Cerebellar nuclear complex (tissue), 1 donor: Measurements from ENCODE around the gene RIC8A.

Source experiments
- DNase-seq, 2 experiments: peaks; one replicate each; lab custom pipeline; 2025; lab: John Stamatoyannopoulos, UW

The RIC8A gene

DNA sequence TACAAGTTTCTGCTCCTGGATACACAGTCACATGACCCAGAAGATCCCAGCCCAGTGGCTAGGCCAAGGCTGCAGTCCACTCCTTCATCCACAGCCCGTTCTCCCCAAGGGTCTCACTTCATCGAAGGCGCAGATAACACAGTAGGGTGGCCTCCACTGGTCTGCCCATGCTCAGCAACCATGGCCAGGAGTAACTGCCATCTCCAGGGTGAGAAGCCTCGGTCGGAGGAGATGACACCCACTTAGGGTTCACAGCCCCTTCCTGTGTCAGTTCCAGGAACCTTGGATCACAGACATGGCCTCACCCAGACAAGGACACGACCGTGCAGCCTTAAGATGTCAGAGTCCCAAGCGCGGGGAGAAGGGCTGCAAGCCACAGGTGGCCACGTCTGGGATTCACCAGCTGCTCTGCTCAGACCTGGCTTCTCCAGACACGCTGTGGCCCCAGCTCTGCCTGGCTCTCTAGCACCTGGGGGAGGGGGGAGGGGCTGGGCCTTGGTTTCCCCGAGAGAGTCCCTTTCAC lies 2.9 kb upstream of the RIC8A start:
- DNase-seq, result no peak

DNA sequence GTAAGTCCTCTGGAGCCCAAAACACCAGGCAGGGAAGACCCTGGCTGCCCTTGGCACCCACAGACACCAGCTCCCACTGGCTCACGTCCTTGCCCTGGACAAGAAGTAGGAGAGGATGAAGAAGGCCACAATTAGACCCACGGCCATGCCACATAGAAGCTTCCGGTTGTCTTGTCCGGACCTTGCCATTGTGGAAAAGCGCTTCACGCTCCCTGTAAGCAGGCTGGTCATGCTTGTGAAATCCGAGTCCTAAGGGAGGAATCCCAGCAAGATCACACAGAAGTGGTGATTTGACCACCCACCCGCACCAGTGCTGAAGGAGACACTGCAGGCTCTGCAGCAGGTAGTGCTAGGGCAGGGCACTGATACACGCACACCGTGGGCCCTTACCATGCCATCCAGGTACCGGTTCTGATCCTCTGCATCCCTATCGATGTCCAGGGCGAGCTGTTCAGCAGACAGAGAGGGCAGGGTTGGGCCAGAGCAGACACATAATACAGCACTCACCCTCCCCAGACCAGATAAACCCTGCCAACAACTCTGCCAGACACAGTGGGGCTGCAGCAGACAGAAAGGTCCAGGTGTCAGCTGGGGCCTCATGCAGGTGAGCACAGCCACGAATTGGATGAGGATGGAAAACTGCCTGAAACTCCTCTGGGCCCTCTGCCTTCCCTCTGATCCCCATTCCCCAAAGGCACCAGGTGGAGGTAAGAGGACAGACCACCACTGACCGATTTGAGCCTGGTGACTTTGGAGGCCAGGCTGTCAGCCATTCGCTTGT lies 2.1 kb upstream of the RIC8A start:
- no peak for DNase-seq

DNA sequence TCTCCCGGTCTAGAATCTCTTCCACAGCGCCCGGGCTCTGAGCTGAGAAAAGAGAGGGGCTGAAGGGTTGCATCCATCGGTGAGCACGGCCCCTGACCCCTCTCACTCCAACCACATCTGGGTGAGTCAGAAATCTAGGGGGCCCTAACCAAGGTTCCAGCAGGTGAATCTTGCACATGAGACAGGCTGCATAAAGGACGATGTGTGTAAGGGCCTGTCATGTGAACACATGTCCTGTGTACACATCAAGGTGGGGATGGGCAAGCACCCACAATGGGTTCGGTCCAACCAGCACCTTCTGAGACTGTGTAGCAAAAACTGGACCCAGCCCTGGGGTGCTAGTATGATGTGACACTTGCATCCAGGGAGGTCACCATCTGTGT lies 1.5 kb upstream of the RIC8A start:
- DNase-seq, result no peak

DNA sequence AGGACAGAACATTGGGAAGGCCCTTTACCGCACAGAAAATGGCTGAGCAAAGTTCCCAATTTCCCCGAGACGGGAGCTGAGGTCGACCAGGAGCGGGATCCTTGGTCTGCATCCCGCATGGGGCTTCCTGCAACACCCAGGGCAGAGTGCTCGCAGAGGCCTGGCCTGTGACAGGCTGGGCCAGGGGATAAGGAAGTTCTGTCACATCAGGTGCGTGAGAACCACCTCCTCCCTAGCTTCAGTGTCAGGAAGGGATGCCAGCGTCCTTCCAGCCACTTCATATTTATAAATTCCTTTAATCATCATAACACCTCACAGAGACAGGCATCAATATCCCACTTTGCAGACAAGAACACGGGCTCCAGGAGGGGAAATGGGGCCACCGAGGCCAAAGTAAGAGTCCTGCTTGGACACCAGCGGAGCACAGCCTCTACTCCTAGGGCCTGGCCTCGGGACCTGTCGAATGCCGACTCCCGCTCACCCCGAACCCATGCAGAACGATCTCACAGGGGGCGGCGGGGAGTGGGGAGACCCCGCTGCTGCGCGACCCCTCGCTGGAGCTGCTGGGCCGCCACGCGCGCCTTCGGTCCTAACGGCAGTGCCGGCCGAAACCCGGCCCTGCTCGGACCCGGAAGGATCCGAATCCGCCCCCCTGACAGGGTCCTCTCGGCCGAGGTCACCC lies 841 bp upstream of the RIC8A start:
- no peak for DNase-seq

DNA sequence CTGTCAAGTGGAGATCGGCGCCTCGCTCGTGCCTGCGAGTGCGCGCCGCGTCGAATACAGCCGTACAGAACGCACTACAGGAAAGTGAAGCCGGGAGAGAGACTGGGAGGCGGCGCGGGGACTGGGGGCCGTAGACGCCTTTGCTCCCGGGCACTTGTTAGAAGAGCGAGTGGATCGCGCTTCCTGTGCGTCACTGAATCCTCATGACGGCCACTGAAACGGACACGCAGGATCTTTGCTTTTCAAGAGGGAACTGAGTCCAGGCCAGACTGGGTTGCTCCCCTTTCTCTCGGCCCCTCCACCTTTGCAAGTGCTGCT lies 314 bp downstream of the RIC8A start:
- DNase-seq, result no peak

DNA sequence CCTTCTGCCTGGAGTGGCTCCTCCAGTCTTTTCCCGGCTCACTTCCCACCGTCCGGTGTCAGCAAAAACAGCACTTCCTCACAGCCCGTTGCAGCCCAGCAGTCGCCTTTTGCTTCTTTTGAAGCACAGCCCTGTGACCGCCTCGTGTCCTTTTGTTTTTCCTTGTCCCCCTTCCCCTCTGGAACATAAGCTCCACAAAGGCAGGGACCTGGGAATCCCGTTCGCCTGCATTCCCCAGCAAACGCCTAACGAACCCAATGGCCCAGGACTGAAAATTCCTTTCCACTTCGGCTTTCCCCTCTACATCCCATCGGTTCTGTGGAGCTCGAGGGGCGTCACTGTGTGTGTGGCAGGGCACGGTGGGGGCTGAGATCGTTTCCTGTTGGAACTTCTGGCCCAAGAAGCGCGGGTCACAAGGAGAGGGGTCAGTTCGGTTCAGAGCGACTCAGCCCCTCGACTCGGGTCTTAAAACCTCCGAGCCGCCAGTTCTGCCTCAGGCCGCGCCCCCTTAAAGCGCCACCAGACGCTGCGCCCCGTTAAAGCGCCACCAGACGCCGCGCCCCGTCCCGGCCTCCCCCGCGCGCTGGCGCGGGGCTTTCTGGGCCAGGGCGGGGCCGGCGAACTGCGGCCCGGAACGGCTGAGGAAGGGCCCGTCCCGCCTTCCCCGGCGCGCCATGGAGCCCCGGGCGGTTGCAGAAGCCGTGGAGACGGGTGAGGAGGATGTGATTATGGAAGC lies 841 bp downstream of the RIC8A start:
- DNase-seq, result no peak

DNA sequence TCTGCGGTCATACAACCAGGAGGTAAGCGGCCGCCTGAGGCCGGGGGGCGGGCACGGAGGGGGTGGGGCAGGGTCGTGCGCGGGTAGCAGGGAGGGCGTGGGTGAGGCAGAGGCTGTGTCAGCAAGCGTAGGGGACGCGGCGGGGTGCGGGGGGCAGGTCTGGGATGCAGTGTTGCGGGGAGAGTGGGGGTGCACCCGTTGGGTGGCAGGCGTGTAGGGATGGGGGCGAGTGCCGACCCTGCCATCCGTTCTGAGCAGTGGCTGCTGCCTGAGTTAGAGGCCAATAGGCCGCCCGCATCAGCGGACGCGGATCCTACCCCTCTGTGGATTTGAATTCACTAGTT lies 1.4 kb downstream of the RIC8A start:
- DNase-seq, result no peak

DNA sequence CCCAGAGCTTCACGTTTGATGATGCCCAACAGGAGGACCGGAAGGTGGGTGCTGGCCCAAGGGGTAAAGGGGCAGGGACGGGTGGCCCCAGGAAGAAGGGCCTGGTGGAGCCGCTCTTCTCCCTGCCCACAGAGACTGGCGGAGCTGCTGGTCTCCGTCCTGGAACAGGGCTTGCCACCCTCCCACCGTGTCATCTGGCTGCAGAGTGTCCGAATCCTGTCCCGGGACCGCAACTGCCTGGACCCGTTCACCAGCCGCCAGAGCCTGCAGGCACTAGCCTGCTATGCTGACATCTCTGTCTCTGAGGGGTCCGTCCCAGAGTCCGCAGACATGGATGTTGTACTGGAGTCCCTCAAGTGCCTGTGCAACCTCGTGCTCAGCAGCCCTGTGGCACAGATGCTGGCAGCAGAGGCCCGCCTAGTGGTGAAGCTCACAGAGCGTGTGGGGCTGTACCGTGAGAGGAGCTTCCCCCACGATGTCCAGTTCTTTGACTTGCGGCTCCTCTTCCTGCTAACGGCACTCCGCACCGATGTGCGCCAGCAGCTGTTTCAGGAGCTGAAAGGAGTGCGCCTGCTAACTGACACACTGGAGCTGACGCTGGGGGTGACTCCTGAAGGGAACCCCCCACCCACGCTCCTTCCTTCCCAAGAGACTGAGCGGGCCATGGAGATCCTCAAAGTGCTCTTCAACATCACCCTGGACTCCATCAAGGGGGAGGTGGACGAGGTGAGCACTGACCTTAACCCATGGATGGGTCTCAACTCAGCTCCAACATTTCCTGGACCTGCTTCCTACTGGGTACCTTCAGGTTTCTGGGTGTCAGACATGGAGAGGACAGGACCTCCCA lies 2.0 kb downstream of the RIC8A start:
- DNase-seq, result no peak

DNA sequence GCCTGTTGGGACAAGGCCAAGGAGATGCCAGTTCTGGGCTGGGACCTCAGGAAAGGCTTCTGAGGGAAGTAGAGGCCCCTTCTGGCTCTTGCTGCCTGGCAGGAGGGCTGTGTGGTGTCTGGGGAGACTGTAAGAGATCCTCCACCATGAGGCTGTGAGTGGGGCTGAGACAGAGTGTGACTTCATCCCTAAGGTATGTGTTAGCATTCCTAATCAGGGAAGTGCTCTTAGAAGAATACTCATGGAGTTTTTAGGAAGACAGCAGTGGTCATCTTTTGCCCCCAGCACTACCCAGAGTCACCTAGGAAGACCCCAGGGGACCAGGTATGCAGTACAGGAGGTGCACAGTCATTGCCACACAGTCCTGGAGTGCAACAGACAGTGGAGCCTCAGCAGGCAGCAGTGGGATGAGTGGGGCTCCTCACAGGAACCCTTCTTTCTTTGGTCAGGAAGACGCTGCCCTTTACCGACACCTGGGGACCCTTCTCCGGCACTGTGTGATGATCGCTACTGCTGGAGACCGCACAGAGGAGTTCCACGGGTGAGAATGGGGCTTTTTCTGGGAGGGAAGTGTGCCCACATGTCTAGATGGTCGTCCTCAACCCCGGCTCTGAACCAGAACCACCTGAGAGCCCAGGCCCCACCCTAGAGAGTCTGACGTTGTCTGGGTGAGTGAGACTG lies 2.8 kb downstream of the RIC8A start:
- DNase-seq, result no peak

DNA sequence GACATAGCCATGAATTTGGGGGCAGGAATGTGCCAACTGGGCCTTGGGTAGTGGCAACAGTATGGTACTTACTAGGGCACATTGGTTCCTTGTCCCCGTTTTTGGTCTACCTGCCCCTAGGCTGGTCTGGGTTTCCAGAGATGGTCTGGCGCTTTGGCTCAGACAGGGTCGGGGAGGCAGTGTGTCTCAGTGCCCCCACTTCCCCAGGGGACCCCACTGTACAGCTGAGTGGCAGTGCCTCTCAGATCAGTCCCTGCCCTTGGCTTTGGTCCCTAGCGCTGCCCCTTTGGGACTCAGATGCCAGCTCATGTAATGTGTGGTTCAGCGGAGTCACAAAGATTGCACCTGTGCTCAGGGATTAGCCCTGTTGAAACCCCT lies 3.3 kb downstream of the RIC8A start:
- DNase-seq, result no peak

DNA sequence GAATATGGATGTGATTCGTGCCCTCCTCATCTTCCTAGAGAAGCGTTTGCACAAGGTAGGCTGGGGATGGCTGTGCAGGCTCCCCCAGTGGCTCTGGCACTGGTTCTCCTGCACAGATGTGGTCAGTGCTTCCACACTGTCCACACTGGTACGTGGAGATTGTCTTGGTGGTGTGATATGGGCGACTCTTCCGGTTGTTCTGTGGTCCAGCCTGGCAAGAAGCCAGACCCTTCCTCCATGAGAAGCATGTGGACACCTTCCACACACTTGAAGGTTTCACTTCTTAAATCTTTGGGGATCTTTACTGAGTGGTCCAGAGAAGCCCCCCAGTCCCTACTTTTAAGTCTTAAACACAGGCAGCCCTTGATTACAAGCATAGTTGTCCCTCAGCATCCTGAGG lies 3.8 kb downstream of the RIC8A start:
- DNase-seq, result no peak

DNA sequence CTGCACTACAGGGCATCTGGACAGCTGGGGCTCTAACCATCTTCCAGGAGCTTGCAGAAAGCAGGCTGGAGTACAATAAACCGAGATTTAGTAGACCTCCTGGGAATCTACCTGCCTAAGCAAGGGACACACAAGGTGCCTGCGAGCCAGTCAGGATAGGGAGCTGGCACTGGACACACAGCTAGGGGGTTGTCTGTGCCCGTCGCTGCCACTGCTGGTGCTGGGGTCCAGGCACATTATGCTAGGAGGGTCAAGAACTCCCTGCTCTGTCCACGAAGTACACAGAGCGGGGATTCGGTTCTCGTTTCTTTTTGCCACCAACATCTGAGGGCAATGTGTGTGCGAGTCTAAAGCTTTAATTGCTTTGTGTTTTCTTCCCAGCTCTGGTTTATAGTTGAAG lies 4.2 kb downstream of the RIC8A start:
- DNase-seq, result no peak

DNA sequence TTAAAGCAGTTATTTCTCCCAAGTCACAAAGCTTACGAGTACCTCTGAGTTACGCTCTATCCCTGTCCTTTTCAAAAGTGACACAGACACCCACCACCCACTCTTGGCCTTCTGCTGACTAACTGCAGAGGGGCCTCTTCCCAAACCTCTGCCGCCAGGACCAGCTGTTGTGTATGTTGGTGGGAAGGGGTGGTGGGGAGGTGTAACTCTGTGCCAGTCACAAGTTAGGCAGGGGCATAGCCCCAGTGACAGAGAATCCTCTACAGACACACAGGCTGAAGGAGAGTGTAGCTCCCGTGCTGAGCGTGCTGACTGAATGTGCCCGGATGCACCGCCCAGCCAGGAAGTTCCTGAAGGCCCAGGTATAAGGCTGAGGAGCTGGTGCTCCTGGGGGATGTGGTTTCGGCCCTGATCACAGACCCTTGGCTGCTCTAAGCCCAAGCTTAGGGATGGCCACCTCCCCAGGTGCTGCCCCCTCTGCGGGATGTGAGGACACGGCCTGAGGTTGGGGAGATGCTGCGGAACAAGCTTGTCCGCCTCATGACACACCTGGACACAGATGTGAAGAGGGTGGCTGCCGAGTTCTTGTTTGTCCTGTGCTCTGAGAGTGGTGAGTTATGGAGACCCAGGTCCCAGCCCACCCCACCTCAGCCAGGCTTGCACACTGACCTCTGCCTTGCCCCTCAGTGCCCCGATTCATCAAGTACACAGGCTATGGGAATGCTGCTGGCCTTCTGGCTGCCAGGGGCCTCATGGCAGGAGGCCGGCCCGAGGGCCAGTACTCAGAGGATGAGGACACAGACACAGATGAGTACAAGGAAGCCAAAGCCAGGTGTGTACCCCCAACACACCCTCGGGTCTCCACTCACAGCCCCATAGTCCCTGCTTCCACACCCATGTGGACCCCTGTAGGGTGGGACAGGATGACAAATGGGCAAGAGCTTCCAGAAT lies 4.9 kb downstream of the RIC8A start:
- no peak for DNase-seq

DNA sequence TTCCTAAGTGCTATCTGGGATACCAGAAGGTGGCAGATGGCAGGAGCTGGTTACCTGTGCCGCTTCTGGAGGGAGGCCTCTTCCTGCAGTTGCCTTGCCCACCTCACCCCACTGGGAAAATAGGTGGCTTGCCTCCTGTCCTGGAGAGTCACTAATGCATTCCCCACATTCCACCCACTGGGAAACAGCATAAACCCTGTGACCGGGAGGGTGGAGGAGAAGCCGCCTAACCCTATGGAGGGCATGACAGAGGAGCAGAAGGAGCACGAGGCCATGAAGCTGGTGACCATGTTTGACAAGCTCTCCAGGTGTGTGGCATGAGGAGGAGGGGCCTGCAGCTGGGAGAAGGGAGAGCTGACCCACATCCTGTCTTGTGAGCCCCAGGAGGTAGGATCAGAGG lies 5.6 kb downstream of the RIC8A start:
- no peak for DNase-seq

DNA sequence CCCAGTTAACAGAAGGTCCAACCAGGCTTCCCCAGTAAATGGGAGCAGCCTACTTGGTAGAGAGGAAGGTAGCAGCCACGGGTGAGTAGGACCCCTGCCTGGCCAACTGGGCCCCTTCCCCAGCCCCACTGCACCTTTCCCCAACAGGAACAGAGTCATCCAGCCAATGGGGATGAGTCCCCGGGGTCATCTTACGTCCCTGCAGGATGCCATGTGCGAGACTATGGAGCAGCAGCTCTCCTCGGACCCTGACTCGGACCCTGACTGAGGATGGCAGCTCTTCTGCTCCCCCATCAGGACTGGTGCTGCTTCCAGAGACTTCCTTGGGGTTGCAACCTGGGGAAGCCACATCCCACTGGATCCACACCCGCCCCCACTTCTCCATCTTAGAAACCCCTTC lies 6.6 kb downstream of the RIC8A start:
- no peak for DNase-seq

DNA sequence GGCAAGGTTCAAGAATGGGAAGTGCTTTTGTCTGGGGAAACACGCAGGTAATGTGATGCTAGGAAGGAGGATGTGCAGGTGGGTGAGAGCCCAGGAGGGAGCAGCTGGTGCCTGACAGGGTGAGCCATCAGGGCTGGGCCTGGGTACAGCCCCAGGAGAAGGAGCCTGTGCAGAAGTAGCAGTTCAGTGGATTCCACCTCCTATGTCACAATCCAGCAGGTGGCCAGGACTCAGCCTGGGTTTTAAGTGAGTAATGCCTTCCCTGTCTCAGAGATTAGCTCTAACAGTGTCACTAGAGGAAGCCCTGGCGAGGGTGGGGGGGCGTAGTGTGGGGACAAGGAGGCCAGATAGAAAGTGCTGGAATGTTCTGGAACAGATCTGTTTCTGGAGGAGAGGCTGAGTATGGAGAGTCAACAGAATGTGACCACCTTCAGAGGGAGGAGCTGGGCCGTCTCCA lies 8.1 kb downstream of the RIC8A start:
- DNase-seq, result no peak

DNA sequence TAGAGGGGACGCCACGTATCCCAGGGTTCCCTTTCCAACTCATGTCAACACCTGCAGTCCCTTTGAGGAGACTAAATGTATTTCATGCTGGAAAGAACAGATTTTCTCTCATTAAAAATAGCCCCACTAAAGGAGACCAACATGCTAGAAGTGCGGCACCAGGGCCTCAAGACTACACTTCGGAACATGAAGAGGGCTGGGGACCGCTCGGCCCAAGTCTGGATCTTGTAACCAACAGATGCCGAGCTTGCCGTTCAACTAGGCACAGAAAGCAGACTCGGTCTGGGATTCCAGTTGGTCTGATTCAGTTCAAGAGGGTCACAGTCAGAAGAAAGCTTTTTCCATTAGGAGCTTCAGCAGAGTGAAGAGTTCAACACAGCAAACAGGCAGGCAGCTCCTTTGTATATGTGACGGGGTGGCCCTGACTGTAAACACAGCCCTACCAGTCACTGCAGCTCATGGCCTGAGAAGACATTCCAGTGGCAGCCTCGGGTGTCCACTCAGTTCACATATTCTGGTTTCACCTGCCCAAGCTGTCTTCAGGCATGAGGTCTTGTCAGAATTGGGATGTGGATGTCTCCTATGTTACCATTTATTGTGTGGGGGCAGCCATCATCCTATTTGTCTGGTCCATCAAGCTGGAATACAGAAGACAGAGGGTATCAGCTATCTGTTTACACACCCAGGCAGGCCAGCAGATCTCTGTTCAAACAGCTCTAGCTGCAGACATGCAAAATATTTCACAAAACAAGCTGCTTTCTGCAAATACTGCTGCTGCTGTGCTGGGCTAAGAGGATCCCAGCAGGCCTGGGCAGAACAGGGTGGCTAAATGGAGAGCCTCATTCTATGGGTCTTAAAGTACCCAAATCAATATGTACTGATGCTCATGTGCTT lies 8.8 kb downstream of the RIC8A start:
- DNase-seq, result no peak

DNA sequence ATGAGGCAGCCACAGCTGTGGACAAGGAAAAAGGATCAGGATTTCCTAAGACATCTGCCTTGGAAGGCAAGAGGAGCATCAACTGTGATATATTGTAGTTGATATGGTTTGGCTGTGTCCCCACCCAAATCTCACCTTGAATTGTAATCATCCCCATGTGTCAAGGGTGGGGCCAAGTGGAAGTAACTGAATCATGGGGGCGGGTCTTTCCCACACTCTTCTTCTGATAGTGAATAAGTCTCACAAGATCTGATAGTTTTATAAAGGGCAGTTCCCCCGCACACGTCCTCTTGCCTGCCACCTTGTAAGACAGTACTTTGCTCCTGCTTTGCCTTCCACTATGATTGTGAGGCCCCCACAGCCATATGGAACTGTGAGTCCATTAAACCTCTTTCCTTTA lies 10.2 kb downstream of the RIC8A start:
- DNase-seq, result no peak

DNA sequence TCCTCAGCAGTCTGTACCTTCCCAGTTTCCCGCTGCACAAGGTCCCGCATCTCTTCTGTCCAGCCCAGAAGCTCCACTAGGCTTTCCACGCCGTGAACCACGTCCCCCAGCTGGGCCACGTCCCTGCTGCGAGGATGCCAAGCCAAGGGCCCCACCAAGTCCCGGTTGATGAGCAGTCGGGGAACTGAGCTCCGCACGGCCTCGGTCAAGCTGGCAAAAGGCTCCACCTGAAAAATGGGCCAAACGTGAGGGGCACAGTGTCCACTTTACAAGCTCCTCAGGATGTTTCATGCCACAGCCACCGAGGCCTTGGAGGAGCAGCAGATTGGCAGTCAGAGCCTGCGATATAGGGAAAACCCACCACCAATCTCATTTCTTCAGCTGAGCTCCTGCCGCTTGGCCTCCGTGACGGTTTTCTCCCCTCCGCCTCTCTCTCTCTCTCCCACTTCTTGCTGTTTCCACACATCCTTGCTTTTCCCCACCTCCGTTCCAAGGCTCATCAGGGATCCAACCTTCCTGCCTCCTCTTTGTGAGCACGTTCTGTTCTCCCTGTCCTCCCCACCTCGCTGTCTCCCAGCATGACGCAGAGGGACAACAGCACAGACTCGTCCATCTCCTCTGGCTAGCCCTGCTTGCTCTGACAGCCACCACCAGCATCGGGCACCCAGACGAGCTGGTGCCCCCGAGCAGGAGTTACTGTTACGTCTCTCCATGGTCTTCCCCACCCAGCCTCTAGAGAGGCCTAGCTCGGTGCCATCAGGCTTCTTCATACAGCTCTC lies 11.5 kb downstream of the RIC8A start:
- DNase-seq, result no peak
